IMR-90 (cell line): Measurements from ENCODE around the gene ANKRD40. TPM values are rescaled to one million over a fixed set of nuclear protein-coding genes. Genes with fewer than 3 reads are reported as not detected.

Experiments used
- ATAC-seq: fragments of 200-7000 bp; cut with Tn5 transposase; 2 replicates; pipeline ENCODE4 v1.9.1; 2020; ENCODE audit warnings: low read depth, mild to moderate bottlenecking, moderate library complexity
- BruUV-seq: library from RNA; stranded (reverse); fragments of 400-500 nt; replicated peaks from 2 replicates; lab custom pipeline; 2021; lab: Mats Ljungman, UMichigan
- CTCF ChIA-PET: fragments of 300-600 bp; formaldehyde crosslinking; extraction: SDS; loops from one replicate; lab custom pipeline; 2021; ENCODE audit warnings: antibody characterized with exemption; lab: Yijun Ruan, JAX
- POLR2A ChIA-PET: fragments of 300-600 bp; sonication (Branson Sonifier 250); formaldehyde crosslinking; loops from one replicate; lab custom pipeline; 2022; ENCODE audit warnings: antibody characterized with exemption; ENCODE audit not compliant: unreplicated experiment; lab: Charles Lee
- DNase-seq: peaks from one replicate; pipeline ENCODE4 v3.0.0; 2013
- H2AFZ ChIP-seq: replicated peaks from 2 replicates; pipeline ENCODE3; 2013; ENCODE audit warnings: low read length, mild to moderate bottlenecking; ENCODE audit not compliant: poor library complexity
- H2AK5ac ChIP-seq: 2 replicates; pipeline ENCODE4 v1.6.1; 2013; ENCODE audit warnings: low read depth, low read length, inconsistent platforms
- H2AK9ac ChIP-seq: replicated peaks from 2 replicates; pipeline ENCODE3; 2013; ENCODE audit warnings: mild to moderate bottlenecking, low read depth, low read length, moderate library complexity; ENCODE audit not compliant: poor library complexity
- H2BK120ac ChIP-seq: 2 replicates; pipeline ENCODE4 v1.6.1; 2013; ENCODE audit warnings: low read depth, low read length, inconsistent platforms
- H2BK15ac ChIP-seq: 3 replicates; pipeline ENCODE4 v1.6.1; 2013; ENCODE audit warnings: low read depth, low read length, inconsistent platforms
- H2BK20ac ChIP-seq: 2 replicates; pipeline ENCODE4 v1.6.1; 2013; ENCODE audit warnings: low read depth, mild to moderate bottlenecking, inconsistent platforms, low read length, moderate library complexity
- H2BK5ac ChIP-seq: 2 replicates; pipeline ENCODE4 v1.6.1; 2013; ENCODE audit warnings: mild to moderate bottlenecking, low read depth, low read length, inconsistent platforms; ENCODE audit not compliant: poor library complexity, severe bottlenecking
- H3K14ac ChIP-seq: replicated peaks from 2 replicates; pipeline ENCODE4 v1.6.1; 2013; ENCODE audit warnings: low read depth, low read length, inconsistent platforms
- H3K18ac ChIP-seq: 2 replicates; pipeline ENCODE4 v1.6.1; 2013; ENCODE audit warnings: low read depth, low read length, control low read depth
- H3K23ac ChIP-seq: 2 replicates; pipeline ENCODE4 v1.6.1; 2013; ENCODE audit warnings: low read depth, low read length, inconsistent platforms
- H3K27ac ChIP-seq: 2 replicates; pipeline ENCODE4 v1.5.1; 2013; ENCODE audit warnings: mild to moderate bottlenecking, control low read depth, low read length; ENCODE audit not compliant: insufficient read depth
- H3K27me3 ChIP-seq: 2 replicates; pipeline ENCODE4 v1.6.1; 2013; ENCODE audit warnings: low read length; ENCODE audit not compliant: control insufficient read depth, insufficient read depth
- H3K36me3 ChIP-seq: 2 replicates; pipeline ENCODE4 v1.6.1; 2013; ENCODE audit warnings: low read length, mixed read lengths; ENCODE audit not compliant: control insufficient read depth, insufficient read depth
- H3K4ac ChIP-seq: 2 replicates; pipeline ENCODE4 v1.6.1; 2013; ENCODE audit warnings: low read depth, low read length, inconsistent platforms
- H3K4me1 ChIP-seq: 2 replicates; pipeline ENCODE4 v1.6.1; 2013; ENCODE audit warnings: low read length, mixed read lengths; ENCODE audit not compliant: control insufficient read depth, insufficient read depth
- H3K4me2 ChIP-seq: 2 replicates; pipeline ENCODE4 v1.6.1; 2013; ENCODE audit warnings: low read depth, mild to moderate bottlenecking, control low read depth, low read length, moderate library complexity
- H3K4me3 ChIP-seq: 2 replicates; pipeline ENCODE4 v1.5.1; 2013; ENCODE audit warnings: low read depth, mild to moderate bottlenecking, control low read depth, low read length, moderate library complexity; ENCODE audit not compliant: insufficient read depth
- H3K56ac ChIP-seq: 2 replicates; pipeline ENCODE4 v1.6.1; 2013; ENCODE audit warnings: low read length, inconsistent platforms; ENCODE audit not compliant: insufficient read depth; ENCODE audit errors: extremely low read depth
- H3K79me1 ChIP-seq, 2 experiments: 2 replicates each; pipeline ENCODE4 v1.6.1; 2013; ENCODE audit warnings: low read length in 2 of 2, inconsistent platforms in 1 of 2, low read depth in 1 of 2
- H3K9ac ChIP-seq: 2 replicates; pipeline ENCODE4 v1.6.1; 2013; ENCODE audit warnings: low read depth, low read length, control low read depth
- H3K9me1 ChIP-seq: 2 replicates; pipeline ENCODE4 v1.6.1; 2013; ENCODE audit warnings: low read length, inconsistent platforms; ENCODE audit not compliant: insufficient read depth
- H3K9me3 ChIP-seq: 2 replicates; pipeline ENCODE4 v1.6.1; 2013; ENCODE audit warnings: low read length; ENCODE audit not compliant: control insufficient read depth, insufficient read depth
- H4K20me1 ChIP-seq: 2 replicates; pipeline ENCODE4 v1.6.1; 2013; ENCODE audit warnings: low read length, inconsistent platforms; ENCODE audit not compliant: insufficient read depth
- H4K5ac ChIP-seq: 2 replicates; pipeline ENCODE4 v1.6.1; 2013; ENCODE audit warnings: mild to moderate bottlenecking, low read depth, low read length, control low read depth
- H4K8ac ChIP-seq, 2 experiments: 2 replicates each; pipeline ENCODE4 v1.6.1; 2013; ENCODE audit warnings: low read depth in 2 of 2, low read length in 2 of 2, control low read depth in 1 of 2, inconsistent platforms in 1 of 2
- H4K91ac ChIP-seq: 2 replicates; pipeline ENCODE4 v1.6.1; 2013; ENCODE audit warnings: low read depth, low read length, inconsistent platforms; ENCODE audit not compliant: insufficient read depth
- RAD21 ChIP-seq: IDR thresholded peaks from 2 replicates; pipeline ENCODE4 v1.6.1; 2012; ENCODE audit warnings: low read length, improper control_type of control experiment
- WGBS, 2 experiments: methylation state at CpG; one replicate each; pipeline versions ENCODE4 v1.1.5 to v1.1.7; 2013; ENCODE audit warnings: missing lambda C conversion rate in 2 of 2; ENCODE audit not compliant: insufficient read length in 1 of 2; ENCODE audit errors: extremely low coverage in 2 of 2; 5-methylcytosine and 5-hydroxymethylcytosine counted together
- dilution Hi-C: fragments of 300-500 bp; cut with HindIII; formaldehyde crosslinking; loops from one replicate; pipeline ENCODE4 v1.14.3; 2018; ENCODE audit warnings: low sequenced_read_pairs; ENCODE audit not compliant: unreplicated experiment
- in situ Hi-C: fragments of 300-500 bp; cut with MboI; formaldehyde crosslinking; loops from 3 replicates; pipeline ENCODE4 v1.14.3; 2019; ENCODE audit warnings: low sequenced_read_pairs, inconsistent platforms, mixed read lengths
- intact Hi-C: fragments of 100-400 bp; cut with micrococcal nuclease; formaldehyde crosslinking; loops from 2 replicates; pipeline ENCODE4 v1.10.0; 2022
- polyA plus RNA-seq, 3 experiments: library from polyadenylated mRNA; depleted of rRNA; stranded (reverse); fragments of >200 nt; gene quantifications; 2 replicates each; pipeline ENCODE4 v1.2.3, GENCODE V29; 2012; ENCODE audit warnings: low replicate concordance in 1 of 3
- total RNA-seq: library from RNA; depleted of rRNA; stranded (reverse); fragments of >200 nt; gene quantifications from 2 replicates; pipeline ENCODE4 v1.2.3, GENCODE V29; 2012

ANKRD40 gene
- total and polyA plus RNA-seq, 2 of the 4 experiments (the other 2 are of a cell fraction) = 23.4 to 35.8 TPM

DNA sequence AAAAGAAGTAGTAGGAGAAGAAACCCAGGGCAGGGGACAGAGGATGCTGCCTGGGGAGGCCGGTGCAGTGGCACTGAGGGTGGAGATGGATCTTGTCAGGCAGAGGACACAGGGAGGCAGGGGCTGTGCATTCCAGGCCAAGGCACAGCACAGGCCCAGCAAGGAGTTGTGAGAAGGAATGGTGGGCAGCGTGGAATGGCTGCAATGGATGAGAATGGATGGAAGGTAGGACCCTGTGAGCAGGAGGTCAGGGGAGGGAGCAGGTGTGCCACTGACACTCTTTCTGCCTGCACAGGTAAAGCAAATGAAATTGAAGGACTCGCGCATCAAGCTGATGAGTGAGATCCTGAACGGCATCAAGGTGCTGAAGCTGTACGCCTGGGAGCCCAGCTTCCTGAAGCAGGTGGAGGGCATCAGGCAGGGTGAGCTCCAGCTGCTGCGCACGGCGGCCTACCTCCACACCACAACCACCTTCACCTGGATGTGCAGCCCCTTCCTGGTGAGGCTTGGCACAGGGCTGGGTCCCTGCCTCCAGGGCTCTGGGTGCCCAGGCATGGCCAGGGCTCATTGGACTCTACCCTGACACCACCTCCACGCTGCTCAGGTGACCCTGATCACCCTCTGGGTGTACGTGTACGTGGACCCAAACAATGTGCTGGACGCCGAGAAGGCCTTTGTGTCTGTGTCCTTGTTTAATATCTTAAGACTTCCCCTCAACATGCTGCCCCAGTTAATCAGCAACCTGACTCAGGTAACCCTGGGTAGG, 40.3 kb downstream of the ANKRD40 start:
- Histone ChIP-seq H3K4me2 (no peak overlapping the region), H3K9ac (no peak overlapping the region), H3K56ac (no peak overlapping the region), H4K8ac (peak overlapping the region; percentile 87 to 89; a peak in 3 of 4 replicates), H2BK120ac (peak overlapping the region; percentile 89), H2AK5ac (peak overlapping the region; percentile 98), H2BK20ac (peak overlapping the region; percentile 90), H3K27me3 (no peaks in the 10 kb centered on the region), H4K20me1 (no peaks in the 10 kb centered on the region), H3K23ac (peak overlapping the region; percentile 68; the same call in 1 of the 2 replicates), H4K91ac (peak overlapping the region; percentile 80), H3K9me3 (no peaks in the 10 kb centered on the region), H2AK9ac (peak overlapping the region; percentile 77), H3K18ac (peak overlapping the region; percentile 24; the same call in 1 of the 2 replicates), H3K27ac (no peak overlapping the region; the same call in 1 of the 2 replicates), H4K5ac (peak overlapping the region; percentile 69; the same call in 1 of the 2 replicates), H3K9me1 (peaks cover 23% of the 10 kb centered on the region), H3K4me1 (peaks cover 21% of the 10 kb centered on the region), H3K4ac (peak overlapping the region; percentile 92), H3K36me3 (no peaks in the 10 kb centered on the region), H2BK5ac (peak overlapping the region; percentile 66), H3K79me1 (peaks cover 0 to 8% of the 10 kb centered on the region in 2 experiments; a peak in 2 of 4 replicates), H3K4me3 (no peak overlapping the region), H2BK15ac (peak overlapping the region; percentile 92; the same call in 2 of the 3 replicates), H3K14ac (peak overlapping the region; percentile 85), H2AFZ (peak overlapping the region; percentile 33)
- WGBS, 2 experiments = 86% methylated on average over 1 of the region's 14 CpGs; no CpG with 5 or more reads in 1 of the 2 experiments
- in situ Hi-C loops = no loop called here
- TF ChIP-seq RAD21 = no peak
- ChIA-PET CTCF (no interaction called here), POLR2A (no interaction called here)
- no TSS peak for BruUV-seq
- dilution Hi-C loops = no loop called here
- DNase-seq (no peak), ATAC-seq (no peak)
- intact Hi-C loops = no loop called here
